Stimulated activated memory B cell treated with anti-CD40 and anti-IgM and Interleukin-4, amounts not matched to agents 10 μg/mL and 1 μg/mL and 100 μg/mL, for 72 hours (primary cell): ENCODE results near the gene OSBP2.

ENCODE experiments used
- ATAC-seq: fragments of 150-1000 bp; cut with Tn5 transposase; 2 replicates; pipeline ENCODE4 v1.10.0; 2021
- H3K27ac Mint-ChIP-seq: one replicate; pipeline ENCODE4 v1.8.0; 2022; ENCODE audit warnings: mild to moderate bottlenecking, mixed read lengths
- H3K27me3 Mint-ChIP-seq: one replicate; pipeline ENCODE4 v1.8.0; 2022; ENCODE audit warnings: mixed read lengths
- H3K36me3 Mint-ChIP-seq: one replicate; pipeline ENCODE4 v1.8.0; 2022; ENCODE audit warnings: mixed read lengths
- H3K4me1 Mint-ChIP-seq: one replicate; pipeline ENCODE4 v1.8.0; 2022; ENCODE audit warnings: mixed read lengths
- H3K4me3 Mint-ChIP-seq: one replicate; pipeline ENCODE4 v1.8.0; 2022; ENCODE audit warnings: mild to moderate bottlenecking, moderate library complexity, mixed read lengths
- H3K9me3 Mint-ChIP-seq: one replicate; pipeline ENCODE4 v1.8.0; 2022; ENCODE audit warnings: mixed read lengths

OSBP2 gene

GRCh38 chr22:30874431-30875370 lies 180.0 kb downstream of the OSBP2 start:
- H3K36me3 Mint-ChIP-seq: no peaks in the 10 kb centered on the region
- no peak for ATAC-seq
- no peak overlapping the region for H3K27ac Mint-ChIP-seq
- peaks cover 16% of the 10 kb centered on the region for H3K4me1 Mint-ChIP-seq
- H3K27me3 Mint-ChIP-seq: peaks cover 15% of the 10 kb centered on the region
- no peaks in the 10 kb centered on the region for H3K9me3 Mint-ChIP-seq
- H3K4me3 Mint-ChIP-seq: no peak overlapping the region

GRCh38 chr22:30875481-30876215 lies 181.0 kb downstream of the OSBP2 start:
- no peak for ATAC-seq
- Mint-ChIP-seq H3K27ac (no peak overlapping the region), H3K4me3 (no peak overlapping the region), H3K27me3 (peaks cover 15% of the 10 kb centered on the region), H3K9me3 (no peaks in the 10 kb centered on the region), H3K4me1 (peaks cover 16% of the 10 kb centered on the region), H3K36me3 (no peaks in the 10 kb centered on the region)

- peaks cover 16% of the 10 kb centered on the region for H3K4me1 Mint-ChIP-seq
Observed at GRCh38 chr22:30876221-30876751, 181.6 kb downstream of the OSBP2 start.

GRCh38 chr22:30876915-30877553 lies 182.4 kb downstream of the OSBP2 start:
- Mint-ChIP-seq H3K9me3 (no peaks in the 10 kb centered on the region), H3K4me3 (no peak overlapping the region), H3K27me3 (peaks cover 15% of the 10 kb centered on the region), H3K4me1 (peaks cover 16% of the 10 kb centered on the region), H3K27ac (no peak overlapping the region), H3K36me3 (no peaks in the 10 kb centered on the region)
- ATAC-seq: no peak

More at GRCh38 chr22:30876221-30876751, 181.6 kb downstream of the OSBP2 start:
- Mint-ChIP-seq H3K27ac (no peak overlapping the region), H3K9me3 (no peaks in the 10 kb centered on the region), H3K36me3 (no peaks in the 10 kb centered on the region), H3K27me3 (peaks cover 15% of the 10 kb centered on the region), H3K4me3 (no peak overlapping the region)
- ATAC-seq: no peak

- H3K36me3 Mint-ChIP-seq: no peaks in the 10 kb centered on the region
- ATAC-seq: no peak
- H3K9me3 Mint-ChIP-seq: no peaks in the 10 kb centered on the region
- peaks cover 16% of the 10 kb centered on the region for H3K4me1 Mint-ChIP-seq
- peaks cover 15% of the 10 kb centered on the region for H3K27me3 Mint-ChIP-seq
- H3K27ac Mint-ChIP-seq: no peak overlapping the region
- no peak overlapping the region for H3K4me3 Mint-ChIP-seq
Observed at GRCh38 chr22:30877662-30878515, 183.2 kb downstream of the OSBP2 start.

- Mint-ChIP-seq H3K4me1 (peaks cover 16% of the 10 kb centered on the region), H3K4me3 (no peak overlapping the region), H3K27ac (no peak overlapping the region), H3K9me3 (no peaks in the 10 kb centered on the region), H3K36me3 (no peaks in the 10 kb centered on the region), H3K27me3 (peaks cover 15% of the 10 kb centered on the region)
- no peak for ATAC-seq
Observed at GRCh38 chr22:30878516-30879414, 184.1 kb downstream of the OSBP2 start.

GRCh38 chr22:30879415-30879797 lies 184.7 kb downstream of the OSBP2 start:
- H3K4me3 Mint-ChIP-seq: no peak overlapping the region
- no peak for ATAC-seq
- no peaks in the 10 kb centered on the region for H3K36me3 Mint-ChIP-seq
- peaks cover 16% of the 10 kb centered on the region for H3K4me1 Mint-ChIP-seq
- no peak overlapping the region for H3K27ac Mint-ChIP-seq
- peaks cover 15% of the 10 kb centered on the region for H3K27me3 Mint-ChIP-seq
- no peaks in the 10 kb centered on the region for H3K9me3 Mint-ChIP-seq

- Mint-ChIP-seq H3K4me1 (peaks cover 16% of the 10 kb centered on the region), H3K27ac (no peak overlapping the region), H3K36me3 (no peaks in the 10 kb centered on the region), H3K9me3 (no peaks in the 10 kb centered on the region), H3K27me3 (peaks cover 15% of the 10 kb centered on the region), H3K4me3 (no peak overlapping the region)
- no peak for ATAC-seq
Observed at GRCh38 chr22:30880181-30880601, 185.5 kb downstream of the OSBP2 start.

- H3K36me3 Mint-ChIP-seq: no peaks in the 10 kb centered on the region
- no peak overlapping the region for H3K27ac Mint-ChIP-seq
- peaks cover 15% of the 10 kb centered on the region for H3K27me3 Mint-ChIP-seq
- H3K9me3 Mint-ChIP-seq: no peaks in the 10 kb centered on the region
- H3K4me3 Mint-ChIP-seq: no peak overlapping the region
- H3K4me1 Mint-ChIP-seq: peaks cover 16% of the 10 kb centered on the region
- ATAC-seq: no peak
Observed at GRCh38 chr22:30880847-30881246, 186.2 kb downstream of the OSBP2 start.

- Mint-ChIP-seq H3K4me3 (no peak overlapping the region), H3K36me3 (no peaks in the 10 kb centered on the region), H3K4me1 (peaks cover 16% of the 10 kb centered on the region), H3K27ac (no peak overlapping the region), H3K27me3 (peaks cover 15% of the 10 kb centered on the region), H3K9me3 (no peaks in the 10 kb centered on the region)
- ATAC-seq: no peak
Observed at GRCh38 chr22:30881361-30882183, 186.9 kb downstream of the OSBP2 start.

GRCh38 chr22:30882184-30882717 lies 187.6 kb downstream of the OSBP2 start:
- peaks cover 15% of the 10 kb centered on the region for H3K27me3 Mint-ChIP-seq
- ATAC-seq: no peak
- no peak overlapping the region for H3K27ac Mint-ChIP-seq
- no peaks in the 10 kb centered on the region for H3K9me3 Mint-ChIP-seq
- no peak overlapping the region for H3K4me3 Mint-ChIP-seq
- peaks cover 9% of the 10 kb centered on the region for H3K4me1 Mint-ChIP-seq
- H3K36me3 Mint-ChIP-seq: no peaks in the 10 kb centered on the region

- Mint-ChIP-seq H3K4me3 (no peak overlapping the region), H3K9me3 (no peaks in the 10 kb centered on the region), H3K27me3 (peaks cover 12% of the 10 kb centered on the region), H3K36me3 (no peaks in the 10 kb centered on the region), H3K4me1 (peaks cover 5% of the 10 kb centered on the region), H3K27ac (no peak overlapping the region)
- ATAC-seq: no peak
Observed at GRCh38 chr22:30882974-30883533, 188.4 kb downstream of the OSBP2 start.
